ENCODE data around the gene INCENP.

Gene INCENP

GRCh38 chr11:62125316-62125715 lies 1.5 kb downstream of the INCENP start:
- peak in 1 of 2 experiments; percentile 45 for DNase-seq

GRCh38 chr11:62125881-62126280 lies 2.1 kb downstream of the INCENP start:
- DNase-seq = peak; percentile 73 to 79

- DNase-seq = no peak
Observed at GRCh38 chr11:62127426-62127825, 3.6 kb downstream of the INCENP start.

GRCh38 chr11:62127941-62128770 lies 4.3 kb downstream of the INCENP start:
- DNase-seq = no peak

GRCh38 chr11:62128835-62129234 lies 5.0 kb downstream of the INCENP start:
- DNase-seq = no peak

- DNase-seq = no peak
Observed at GRCh38 chr11:62129590-62130282, 5.9 kb downstream of the INCENP start.

- no peak for DNase-seq
Observed at GRCh38 chr11:62130283-62131169, 6.7 kb downstream of the INCENP start.

GRCh38 chr11:62131170-62131464 lies 7.3 kb downstream of the INCENP start:
- DNase-seq = no peak

GRCh38 chr11:62132191-62132590 lies 8.4 kb downstream of the INCENP start:
- DNase-seq = no peak

- no peak for DNase-seq
Observed at GRCh38 chr11:62132689-62133293, 9.0 kb downstream of the INCENP start.

- no peak for DNase-seq
Observed at GRCh38 chr11:62133328-62134065, 9.7 kb downstream of the INCENP start.

- DNase-seq = no peak
Observed at GRCh38 chr11:62137276-62137861, 13.6 kb downstream of the INCENP start.

GRCh38 chr11:62137881-62138629 lies 14.2 kb downstream of the INCENP start:
- DNase-seq = no peak

GRCh38 chr11:62138630-62139425 lies 15.0 kb downstream of the INCENP start:
- no peak for DNase-seq

GRCh38 chr11:62139526-62140303 lies 15.9 kb downstream of the INCENP start:
- DNase-seq = no peak

GRCh38 chr11:62140304-62141110 lies 16.7 kb downstream of the INCENP start:
- no peak for DNase-seq

GRCh38 chr11:62141111-62142042 lies 17.6 kb downstream of the INCENP start:
- no peak for DNase-seq

GRCh38 chr11:62142043-62142375 lies 18.2 kb downstream of the INCENP start:
- no peak for DNase-seq

All from NCI-H526 (cell line).